Measurements from ENCODE around the gene ZFAND3.

- TF ChIP-seq CTCF (conservative IDR thresholded peaks at IDR 0.05 in 1 of 2, IDR thresholded peaks at IDR 0.05 in 1 of 2; ENCODE audit: low read depth in 1 of 2, low read length in 2 of 2) = no peak
- TF ChIP-seq EZH2 (IDR thresholded peaks at IDR 0.05; ENCODE audit: low read length, missing control alignments) = no peak
Measured at GRCh38 chr6:38020593-38020992, 201.1 kb downstream of the ZFAND3 start.

All from fibroblast of lung (primary cell).